H1 (cell line): ENCODE data around the gene KCNIP3. TPM values are rescaled to one million over a fixed set of nuclear protein-coding genes. Genes with fewer than 3 reads are reported as not detected.

Source experiments
- CTCF ChIA-PET: fragments of 300-600 bp; sonication (Branson Sonifier 250); formaldehyde crosslinking; loops from one replicate; lab custom pipeline; 2021; ENCODE audit not compliant: partially characterized antibody; lab: Charles Lee
- POLR2A ChIA-PET: fragments of 300-600 bp; sonication (Branson Sonifier 250); formaldehyde crosslinking; loops from one replicate; lab custom pipeline; 2021; ENCODE audit warnings: inconsistent platforms; ENCODE audit not compliant: partially characterized antibody; lab: Charles Lee
- DNase-seq, 2 experiments: peaks; one replicate each; pipeline versions ENCODE4 v3.0.0 to v3.0.0-alpha.2; 2010 to 2022; ENCODE audit warnings: low spot score in 2 of 2, low read depth in 1 of 2, mixed read lengths in 1 of 2
- FAIRE-seq: peaks from 2 replicates; lab custom pipeline; 2011; peaks lifted over from hg19 to GRCh38; lab: Jason Lieb, UNC
- H2AFZ ChIP-seq: 2 replicates; pipeline ENCODE4 v1.8.1; 2012; ENCODE audit warnings: low read length, inconsistent platforms
- H2AK5ac ChIP-seq: 2 replicates; pipeline ENCODE4 v1.6.1; 2013; ENCODE audit warnings: low read depth, low read length
- H2BK120ac ChIP-seq: replicated peaks from 2 replicates; pipeline ENCODE3; 2013; ENCODE audit warnings: low read depth, low read length, inconsistent platforms
- H2BK12ac ChIP-seq: 2 replicates; pipeline ENCODE4 v1.6.1; 2013; ENCODE audit warnings: low read depth, low read length
- H2BK15ac ChIP-seq: 2 replicates; pipeline ENCODE4 v1.6.1; 2013; ENCODE audit warnings: low read length
- H2BK20ac ChIP-seq: 2 replicates; pipeline ENCODE4 v1.6.1; 2013; ENCODE audit warnings: low read length
- H2BK5ac ChIP-seq: 2 replicates; pipeline ENCODE4 v1.6.1; 2013; ENCODE audit warnings: low read depth, low read length
- H3K14ac ChIP-seq: 2 replicates; pipeline ENCODE4 v1.6.1; 2013; ENCODE audit warnings: inconsistent platforms; ENCODE audit not compliant: insufficient read length
- H3K18ac ChIP-seq: 2 replicates; pipeline ENCODE4 v1.6.1; 2013; ENCODE audit warnings: low read length; ENCODE audit errors: extremely low read depth
- H3K23ac ChIP-seq: 2 replicates; pipeline ENCODE4 v1.6.1; 2013; ENCODE audit warnings: inconsistent platforms; ENCODE audit not compliant: insufficient read length
- H3K23me2 ChIP-seq: 2 replicates; pipeline ENCODE4 v1.6.1; 2013; ENCODE audit warnings: low read depth, low read length
- H3K27ac ChIP-seq: 2 replicates; pipeline ENCODE4 v1.6.1; 2011; ENCODE audit warnings: low read depth, low read length, inconsistent platforms
- H3K27me3 ChIP-seq, 4 experiments: replicated peaks in 1 of 4; 1 replicate in 1 of 4; 2 replicates in 3 of 4; pipeline versions ENCODE4 v1.6.1 to v1.8.1; 2011 to 2013; ENCODE audit warnings: low read length in 3 of 4, mild to moderate bottlenecking in 3 of 4, inconsistent platforms in 2 of 4, mixed read lengths in 2 of 4, moderate library complexity in 1 of 4; ENCODE audit not compliant: control insufficient read depth in 3 of 4, insufficient read depth in 3 of 4; ENCODE audit errors: extremely low read depth in 1 of 4
- H3K36me3 ChIP-seq, 4 experiments: 2 replicates each; pipeline versions ENCODE4 v1.6.1 to v1.8.1; 2011 to 2013; ENCODE audit warnings: mild to moderate bottlenecking in 4 of 4, low read length in 3 of 4, moderate library complexity in 2 of 4, control low read depth in 1 of 4, inconsistent platforms in 1 of 4; ENCODE audit not compliant: insufficient read depth in 4 of 4, control insufficient read depth in 2 of 4
- H3K4ac ChIP-seq: replicated peaks from 2 replicates; pipeline ENCODE3; 2013; ENCODE audit warnings: low read length, low read depth, mixed read lengths, inconsistent platforms; ENCODE audit not compliant: insufficient read length
- H3K4me1 ChIP-seq, 4 experiments: replicated peaks in 1 of 4; 1 replicate in 1 of 4; 2 replicates in 3 of 4; pipeline versions ENCODE4 v1.6.1 to v1.8.1; 2011 to 2013; ENCODE audit warnings: low read length in 3 of 4, inconsistent platforms in 2 of 4, mixed read lengths in 1 of 4; ENCODE audit not compliant: insufficient read depth in 4 of 4, control insufficient read depth in 3 of 4
- H3K4me2 ChIP-seq, 2 experiments: 2 replicates each; pipeline versions ENCODE4 v1.6.1 to v1.8.1; 2011 to 2013; ENCODE audit warnings: low read depth in 2 of 2, low read length in 2 of 2, control low read depth in 1 of 2, inconsistent platforms in 1 of 2, mild to moderate bottlenecking in 1 of 2; ENCODE audit not compliant: insufficient read depth in 1 of 2
- H3K4me3 ChIP-seq, 4 experiments: fragments of 200-600, 300-600 bp in 1 of 4; sonication (generic), shearing (Covaris generic), sonication (Bioruptor Twin) in 1 of 4; 2 replicates each; pipeline versions ENCODE4 v1.5.1 to v1.8.1; 2011 to 2016; ENCODE audit warnings: low read length in 4 of 4, low read depth in 3 of 4, control low read depth in 2 of 4, inconsistent platforms in 2 of 4, mild to moderate bottlenecking in 2 of 4, mixed read lengths in 1 of 4, moderate library complexity in 1 of 4; ENCODE audit not compliant: insufficient read depth in 2 of 4; ENCODE audit errors: extremely low read depth in 1 of 4
- H3K56ac ChIP-seq: replicated peaks from 2 replicates; pipeline ENCODE3; 2013; ENCODE audit warnings: low read depth, mild to moderate bottlenecking, mixed read lengths, low read length, inconsistent platforms; ENCODE audit not compliant: insufficient read length
- H3K79me1 ChIP-seq: 2 replicates; pipeline ENCODE4 v1.6.1; 2013; ENCODE audit warnings: low read depth, low read length, control low read depth
- H3K79me2 ChIP-seq, 2 experiments: 2 replicates each; pipeline versions ENCODE4 v1.6.1 to v1.8.1; 2012 to 2013; ENCODE audit warnings: low read length in 2 of 2, mild to moderate bottlenecking in 2 of 2, inconsistent platforms in 1 of 2; ENCODE audit not compliant: insufficient read depth in 2 of 2, control insufficient read depth in 1 of 2
- H3K9ac ChIP-seq, 4 experiments: replicated peaks in 1 of 4; 1 replicate in 1 of 4; 2 replicates in 3 of 4; pipeline versions ENCODE4 v1.6.1 to v1.8.1; 2011 to 2013; ENCODE audit warnings: low read depth in 3 of 4, low read length in 3 of 4, control low read depth in 2 of 4, mild to moderate bottlenecking in 2 of 4, moderate library complexity in 2 of 4, inconsistent platforms in 1 of 4; ENCODE audit errors: extremely low read depth in 1 of 4
- H3K9me3 ChIP-seq, 2 experiments: 2 replicates each; pipeline versions ENCODE4 v1.6.1 to v1.8.1; 2012 to 2013; ENCODE audit warnings: mild to moderate bottlenecking in 2 of 2, moderate library complexity in 2 of 2, control low read depth in 1 of 2, inconsistent platforms in 1 of 2, low read depth in 1 of 2, low read length in 1 of 2, mixed read lengths in 1 of 2; ENCODE audit not compliant: insufficient read depth in 2 of 2
- H4K20me1 ChIP-seq, 2 experiments: replicated peaks in 1 of 2; 2 replicates each; pipeline versions ENCODE3 to v1.8.1; 2011 to 2013; ENCODE audit warnings: inconsistent platforms in 2 of 2, low read length in 2 of 2, mild to moderate bottlenecking in 1 of 2; ENCODE audit not compliant: insufficient read depth in 2 of 2, control insufficient read depth in 1 of 2
- H4K5ac ChIP-seq: 2 replicates; pipeline ENCODE4 v1.6.1; 2013; ENCODE audit warnings: low read length, low read depth, mixed read lengths, inconsistent platforms; ENCODE audit not compliant: insufficient read length
- H4K8ac ChIP-seq: 2 replicates; pipeline ENCODE4 v1.8.0; 2013; ENCODE audit warnings: mild to moderate bottlenecking, moderate library complexity, low read length, inconsistent platforms; ENCODE audit not compliant: insufficient read depth; ENCODE audit errors: extremely low read depth
- H4K91ac ChIP-seq: replicated peaks from 2 replicates; pipeline ENCODE3; 2013; ENCODE audit warnings: low read length, mixed read lengths, inconsistent platforms; ENCODE audit not compliant: insufficient read length
- ATF2 ChIP-seq: IDR thresholded peaks from 2 replicates; pipeline ENCODE4 v1.6.1; 2012; ENCODE audit warnings: low read length, inconsistent platforms
- BACH1 ChIP-seq: IDR thresholded peaks from 2 replicates; pipeline ENCODE4 v1.6.1; 2012; ENCODE audit warnings: low read length, improper control_type of control experiment
- CTBP2 ChIP-seq: IDR thresholded peaks from 2 replicates; pipeline ENCODE4 v1.7.0; 2011; ENCODE audit warnings: borderline replicate concordance, mild to moderate bottlenecking, moderate library complexity, mixed read lengths, low read length; ENCODE audit not compliant: insufficient read depth, insufficient read length
- EP300 ChIP-seq, 2 experiments: IDR thresholded peaks; 1 replicate in 1 of 2; 2 replicates in 1 of 2; pipeline ENCODE4 v1.6.1; 2011 to 2012; ENCODE audit warnings: low read depth in 2 of 2, low read length in 2 of 2, mild to moderate bottlenecking in 2 of 2, borderline replicate concordance in 1 of 2, inconsistent platforms in 1 of 2, moderate library complexity in 1 of 2
- GABPA ChIP-seq: IDR thresholded peaks from 2 replicates; pipeline ENCODE4 v1.6.1; 2011; ENCODE audit warnings: mild to moderate bottlenecking, low read length, moderate library complexity, borderline replicate concordance; ENCODE audit not compliant: insufficient read depth
- HDAC6 ChIP-seq: IDR thresholded peaks from one replicate; pipeline ENCODE4 v1.7.1; 2012; ENCODE audit warnings: low read depth, mild to moderate bottlenecking, inconsistent platforms, low read length, moderate library complexity
- RNF2 ChIP-seq: fragments of 200-900, 300-1000 bp; sonication (generic); IDR thresholded peaks from 2 replicates; pipeline ENCODE4 v1.7.1; 2016; ENCODE audit warnings: borderline replicate concordance, low read depth, mild to moderate bottlenecking, antibody characterized with exemption, low read length; ENCODE audit not compliant: poor library complexity, severe bottlenecking; ENCODE audit errors: missing control alignments
- SIN3A ChIP-seq, 2 experiments: IDR thresholded peaks in 1 of 2; conservative IDR thresholded peaks in 1 of 2; 2 replicates each; pipeline ENCODE4 v1.6.1; 2011 to 2012; ENCODE audit warnings: low read length in 2 of 2, improper control_type of control experiment in 1 of 2, low read depth in 1 of 2, mild to moderate bottlenecking in 1 of 2
- SUZ12 ChIP-seq: fragments of 200-600 bp; sonication (generic); IDR thresholded peaks from 2 replicates; pipeline ENCODE4 v1.6.1; 2012; ENCODE audit warnings: mild to moderate bottlenecking, inconsistent platforms, low read length, moderate library complexity, mixed read lengths
- TAF1 ChIP-seq: IDR thresholded peaks from 2 replicates; pipeline ENCODE4 v1.6.1; 2011; ENCODE audit warnings: mild to moderate bottlenecking, low read depth, low read length
- WGBS, 2 experiments: shearing (Covaris generic) in 1 of 2; methylation state at CpG; one replicate each; pipeline versions ENCODE4 v1.1.6 to v1.1.7; 2013 to 2015; ENCODE audit warnings: low lambda C conversion rate in 2 of 2, mixed read lengths in 2 of 2, inconsistent platforms in 1 of 2, low coverage in 1 of 2, missing lambda C conversion rate in 1 of 2; ENCODE audit not compliant: insufficient replicate concordance in 2 of 2, insufficient coverage in 1 of 2, insufficient read length in 1 of 2; ENCODE audit errors: extremely low coverage in 1 of 2, missing lambda C conversion rate in 1 of 2; 5-methylcytosine and 5-hydroxymethylcytosine counted together
- polyA plus RNA-seq, 7 experiments: library from polyadenylated mRNA; depleted of rRNA in 3 of 7; stranded (reverse) in 5 of 7; unstranded in 2 of 7; fragments of >200 nt in 5 of 7; fragments of 200-250 nt in 2 of 7; gene quantifications; 1 replicate in 5 of 7; 2 replicates in 1 of 7; 4 replicates in 1 of 7; pipeline versions ENCODE4 v1.2.1 to v1.2.3, GENCODE V29; 2011 to 2013; ENCODE audit warnings: missing spikeins in 2 of 7, mixed read lengths in 2 of 7
- total RNA-seq: library from RNA; stranded (reverse); fragmentation: NEBNext Ultra II Directional; extraction: Animal tissue kit (Norgen Biotek cat#: 25700); gene quantifications from 2 replicates; pipeline ENCODE4 v1.2.1, GENCODE V29; 2021
- TF ChIP-seq, protein P1 (sequence below): IDR thresholded peaks from 2 replicates; pipeline ENCODE4 v1.6.1; 2011; ENCODE audit warnings: low read depth, mild to moderate bottlenecking, low read length; ENCODE audit not compliant: insufficient read depth

The KCNIP3 gene
- total and polyA plus RNA-seq, 2 of the 8 experiments (the other 6 are each of a cell fraction or from before 2014, with no cell fraction given): 0.33 to 1.9 TPM

DNA sequence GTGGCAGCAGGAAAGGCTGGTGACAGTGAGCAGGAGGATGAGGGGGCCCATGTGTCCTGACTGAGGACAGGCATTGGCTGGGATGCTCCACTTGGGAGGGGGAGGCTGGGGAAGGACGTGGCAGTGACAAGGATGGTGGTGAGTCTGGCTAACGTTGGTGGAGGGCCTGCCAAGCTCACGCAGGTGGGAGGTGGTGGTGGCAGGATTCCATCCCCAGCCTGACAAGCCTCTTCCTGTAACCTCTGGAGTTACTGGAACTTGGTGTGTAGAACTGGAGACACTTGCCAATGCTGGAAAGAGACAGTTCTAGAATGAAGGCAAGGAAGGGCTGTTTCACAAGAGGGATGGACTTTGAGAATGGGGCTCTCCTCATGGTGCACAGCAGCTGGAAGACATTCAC is 14.7 kb upstream of the KCNIP3 start:
- Histone ChIP-seq H3K79me2 (no peaks in the 10 kb centered on the region), H3K4me1 (peaks cover 0 to under 1% (median 0%) of the 10 kb centered on the region in 4 experiments; a peak in 1 of 7 replicates), H4K8ac (no peak overlapping the region), H2BK5ac (no peak overlapping the region), H2BK12ac (no peak overlapping the region), H3K23ac (no peak overlapping the region), H4K20me1 (no peaks in the 10 kb centered on the region), H3K9me3 (peaks cover 56 to 98% of the 10 kb centered on the region in 2 experiments), H3K27ac (no peak overlapping the region), H3K27me3 (no peaks in the 10 kb centered on the region), H2BK120ac (no peak overlapping the region), H3K4me2 (no peak overlapping the region), H2BK15ac (no peak overlapping the region), H3K4ac (no peak overlapping the region), H3K14ac (no peak overlapping the region), H3K36me3 (no peaks in the 10 kb centered on the region), H3K23me2 (no peaks in the 10 kb centered on the region), H4K91ac (no peak overlapping the region), H2AFZ (no peak overlapping the region), H3K9ac (no peak overlapping the region), H2AK5ac (no peak overlapping the region), H3K18ac (no peak overlapping the region), H3K56ac (no peak overlapping the region), H2BK20ac (no peak overlapping the region), H4K5ac (no peak overlapping the region), H3K4me3 (no peak overlapping the region), H3K79me1 (no peaks in the 10 kb centered on the region)
- CTCF ChIA-PET: no interaction called here
- DNase-seq: no peak
- WGBS, 2 experiments: 44% methylated on average over 3 of the region's 3 CpGs; no CpG with 5 or more reads in 1 of the 2 experiments
- POLR2A ChIA-PET: no interaction called here
- FAIRE-seq: no peak
- TF ChIP-seq EP300 (IDR thresholded peaks at IDR 0.05; ENCODE audit: borderline replicate concordance in 1 of 2, low read depth in 2 of 2, low read length in 2 of 2) (no peak), GABPA (no peak), CTBP2 (no peak), SIN3A (conservative IDR thresholded peaks at IDR 0.05 in 1 of 2, IDR thresholded peaks at IDR 0.05 in 1 of 2; ENCODE audit: low read depth in 1 of 2, low read length in 2 of 2) (no peak), TAF1 (no peak), SUZ12 (no peak), ATF2 (no peak), HDAC6 (no peak), RNF2 (no peak), BACH1 (no peak)
- TF ChIP-seq, protein P1, sequence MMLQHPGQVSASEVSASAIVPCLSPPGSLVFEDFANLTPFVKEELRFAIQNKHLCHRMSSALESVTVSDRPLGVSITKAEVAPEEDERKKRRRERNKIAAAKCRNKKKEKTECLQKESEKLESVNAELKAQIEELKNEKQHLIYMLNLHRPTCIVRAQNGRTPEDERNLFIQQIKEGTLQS: no peak
